ENCODE measurements around the gene CERCAM.

Gene CERCAM

GRCh38 chr9:128456613-128457061 is 36.0 kb downstream of the CERCAM start:
- DNase-seq (ENCODE audit: low read depth in 2 of 2): peak; percentile 27 to 57

GRCh38 chr9:128457207-128457606 is 36.5 kb downstream of the CERCAM start:
- DNase-seq (ENCODE audit: low read depth in 2 of 2): no peak

GRCh38 chr9:128459011-128459410 is 38.4 kb downstream of the CERCAM start:
- no peak for DNase-seq (ENCODE audit: low read depth in 2 of 2)

- DNase-seq (ENCODE audit: low read depth in 2 of 2): no peak
These were observed 48.4 kb downstream of the CERCAM start for GRCh38 chr9:128469070-128469469.

- DNase-seq (ENCODE audit: low read depth in 2 of 2): no peak
These were observed 49.9 kb downstream of the CERCAM start for GRCh38 chr9:128470560-128470959.

- DNase-seq (ENCODE audit: low read depth in 2 of 2): no peak
These were observed 52.4 kb downstream of the CERCAM start for GRCh38 chr9:128473104-128473503.

GRCh38 chr9:128475867-128476266 is 55.2 kb downstream of the CERCAM start:
- no peak for DNase-seq (ENCODE audit: low read depth in 2 of 2)

GRCh38 chr9:128479262-128479661 is 58.6 kb downstream of the CERCAM start:
- no peak for DNase-seq (ENCODE audit: low read depth in 2 of 2)

- no peak for DNase-seq (ENCODE audit: low read depth in 2 of 2)
These were observed 60.9 kb downstream of the CERCAM start for GRCh38 chr9:128481561-128481960.

GRCh38 chr9:128482186-128482585 is 61.5 kb downstream of the CERCAM start:
- no peak for DNase-seq (ENCODE audit: low read depth in 2 of 2)

GRCh38 chr9:128484686-128485413 is 64.2 kb downstream of the CERCAM start:
- no peak for DNase-seq (ENCODE audit: low read depth in 2 of 2)

- DNase-seq (ENCODE audit: low read depth in 2 of 2): no peak
These were observed 64.8 kb downstream of the CERCAM start for GRCh38 chr9:128485414-128485855.

- no peak for DNase-seq (ENCODE audit: low read depth in 2 of 2)
These were observed 65.5 kb downstream of the CERCAM start for GRCh38 chr9:128486201-128486600.
